Measurements from ENCODE around the gene TMEM91. TPM values are rescaled to one million over a fixed set of nuclear protein-coding genes. Genes with fewer than 3 reads are reported as not detected.

The TMEM91 gene
- total and polyA plus RNA-seq, 9 of the 15 experiments (the other 6 are each of a cell fraction or from before 2014, with no cell fraction given): 1.2 to 5.2 (median 2.7) TPM

DNA sequence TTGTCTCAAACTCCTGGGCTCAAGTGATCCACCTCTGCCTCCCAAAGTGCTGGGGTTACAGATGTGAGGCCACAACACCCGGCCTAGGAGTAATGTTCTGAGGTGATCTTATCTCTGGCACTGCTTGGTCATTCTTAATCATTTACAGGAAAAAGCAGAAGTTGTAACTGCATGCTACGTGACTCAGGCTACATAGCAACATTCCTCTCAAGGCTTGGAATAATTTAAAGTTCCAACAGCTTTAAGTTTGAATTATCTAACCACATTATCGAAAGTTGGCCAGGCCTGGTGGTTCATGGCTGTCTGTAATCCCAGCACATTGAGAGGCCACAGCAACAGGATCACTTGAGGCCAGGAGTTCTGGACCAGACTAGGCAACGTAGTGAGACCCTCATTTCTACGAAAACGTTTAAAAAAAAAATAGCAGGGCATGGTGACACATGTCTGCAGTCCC is 8.5 kb upstream of the TMEM91 start (continued):
- no peak for TF ChIP-seq ESRRA (IDR thresholded peaks at IDR 0.05; ENCODE audit: borderline replicate concordance, low read depth)
- peak; percentile 55 for TF ChIP-seq MAFK (IDR thresholded peaks at IDR 0.05; ENCODE audit: low read length)
- TF ChIP-seq ZNF764 (CRISPR knock-in tag; IDR thresholded peaks at IDR 0.05; ENCODE audit: low read depth): no peak
- TF ChIP-seq DACH1 (IDR thresholded peaks at IDR 0.05; ENCODE audit: partially characterized antibody): no peak
- TF ChIP-seq ZNF146 (CRISPR knock-in tag; IDR thresholded peaks at IDR 0.05; ENCODE audit: unreplicated experiment): no peak
- TF ChIP-seq MEF2D (tag; conservative IDR thresholded peaks at IDR 0.05; ENCODE audit: low read depth): 0 out of 2 replicates have a peak, but pooled peaks have one; percentile 18
- no peak for TF ChIP-seq HNRNPK (IDR thresholded peaks at IDR 0.05; ENCODE audit: low read depth, low read length, poor library complexity, severe bottlenecking)
- no peak for TF ChIP-seq ZBTB1 (CRISPR knock-in tag; IDR thresholded peaks at IDR 0.05; ENCODE audit: borderline replicate concordance, low read depth)
- TF ChIP-seq ZNF717 (CRISPR knock-in tag; IDR thresholded peaks at IDR 0.05): no peak
- TF ChIP-seq COPS2 (conservative IDR thresholded peaks at IDR 0.05): no peak
- TF ChIP-seq, protein P1, sequence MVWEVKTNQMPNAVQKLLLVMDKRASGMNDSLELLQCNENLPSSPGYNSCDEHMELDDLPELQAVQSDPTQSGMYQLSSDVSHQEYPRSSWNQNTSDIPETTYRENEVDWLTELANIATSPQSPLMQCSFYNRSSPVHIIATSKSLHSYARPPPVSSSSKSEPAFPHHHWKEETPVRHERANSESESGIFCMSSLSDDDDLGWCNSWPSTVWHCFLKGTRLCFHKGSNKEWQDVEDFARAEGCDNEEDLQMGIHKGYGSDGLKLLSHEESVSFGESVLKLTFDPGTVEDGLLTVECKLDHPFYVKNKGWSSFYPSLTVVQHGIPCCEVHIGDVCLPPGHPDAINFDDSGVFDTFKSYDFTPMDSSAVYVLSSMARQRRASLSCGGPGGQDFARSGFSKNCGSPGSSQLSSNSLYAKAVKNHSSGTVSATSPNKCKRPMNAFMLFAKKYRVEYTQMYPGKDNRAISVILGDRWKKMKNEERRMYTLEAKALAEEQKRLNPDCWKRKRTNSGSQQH (CRISPR knock-in tag; IDR thresholded peaks at IDR 0.05): no peak

DNA sequence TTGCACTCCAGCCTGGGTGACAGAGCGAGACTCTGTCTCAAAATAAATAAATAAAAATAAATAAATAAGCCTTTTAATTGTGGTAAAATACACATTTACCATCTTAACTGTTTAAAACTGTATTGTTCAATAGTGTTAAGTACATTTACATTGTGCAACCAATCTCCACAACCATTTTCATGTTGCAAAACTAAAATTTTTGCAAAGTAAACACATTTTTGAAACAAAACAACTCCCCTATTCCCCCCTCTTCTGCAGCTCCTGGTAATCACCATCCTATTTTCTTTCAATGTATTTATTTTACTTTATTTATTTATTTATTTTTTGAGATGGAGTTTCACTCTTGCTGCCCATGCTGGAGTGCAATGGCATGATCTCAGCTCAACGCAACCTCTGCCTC is 6.6 kb upstream of the TMEM91 start:
- intact Hi-C loops (cut with micrococcal nuclease): loop anchor here (10.0 kb wide), 1 partner anchor 65 kb away; the partner anchor contains the start of gene DMAC2
- BruUV-seq (replicated peaks): no TSS peak
- POLR2A ChIA-PET: no interaction called here
- 95% methylated on average over 2 of the region's 2 CpGs for WGBS (ENCODE audit: insufficient coverage, low coverage, missing lambda C conversion rate)
- TF ChIP-seq C11orf30 (IDR thresholded peaks at IDR 0.05; ENCODE audit: low read depth) (peak; percentile 59), ZNF316 (IDR thresholded peaks at IDR 0.05) (peak; percentile 63), CHCHD3 (CRISPR knock-in tag; IDR thresholded peaks at IDR 0.05) (no peak)
- TF ChIP-seq, protein P2, sequence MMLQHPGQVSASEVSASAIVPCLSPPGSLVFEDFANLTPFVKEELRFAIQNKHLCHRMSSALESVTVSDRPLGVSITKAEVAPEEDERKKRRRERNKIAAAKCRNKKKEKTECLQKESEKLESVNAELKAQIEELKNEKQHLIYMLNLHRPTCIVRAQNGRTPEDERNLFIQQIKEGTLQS (IDR thresholded peaks at IDR 0.05): no peak
- TF ChIP-seq, protein P2 (CRISPR knock-in tag; conservative IDR thresholded peaks at IDR 0.05): no peak
- TF ChIP-seq, protein P3, sequence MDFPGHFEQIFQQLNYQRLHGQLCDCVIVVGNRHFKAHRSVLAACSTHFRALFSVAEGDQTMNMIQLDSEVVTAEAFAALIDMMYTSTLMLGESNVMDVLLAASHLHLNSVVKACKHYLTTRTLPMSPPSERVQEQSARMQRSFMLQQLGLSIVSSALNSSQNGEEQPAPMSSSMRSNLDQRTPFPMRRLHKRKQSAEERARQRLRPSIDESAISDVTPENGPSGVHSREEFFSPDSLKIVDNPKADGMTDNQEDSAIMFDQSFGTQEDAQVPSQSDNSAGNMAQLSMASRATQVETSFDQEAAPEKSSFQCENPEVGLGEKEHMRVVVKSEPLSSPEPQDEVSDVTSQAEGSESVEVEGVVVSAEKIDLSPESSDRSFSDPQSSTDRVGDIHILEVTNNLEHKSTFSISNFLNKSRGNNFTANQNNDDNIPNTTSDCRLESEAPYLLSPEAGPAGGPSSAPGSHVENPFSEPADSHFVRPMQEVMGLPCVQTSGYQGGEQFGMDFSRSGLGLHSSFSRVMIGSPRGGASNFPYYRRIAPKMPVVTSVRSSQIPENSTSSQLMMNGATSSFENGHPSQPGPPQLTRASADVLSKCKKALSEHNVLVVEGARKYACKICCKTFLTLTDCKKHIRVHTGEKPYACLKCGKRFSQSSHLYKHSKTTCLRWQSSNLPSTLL (IDR thresholded peaks at IDR 0.05): no peak
- no peak overlapping the region for H3K9ac ChIP-seq (ENCODE audit: insufficient read depth in 1 of 2, low read depth in 2 of 2, low read length in 2 of 2)
- no peak overlapping the region for H3K4me2 ChIP-seq (ENCODE audit: insufficient read depth, low read length)
- H4K20me1 ChIP-seq (replicated peaks; ENCODE audit: control insufficient read depth, insufficient read depth, low read length): no peaks in the 10 kb centered on the region
- H3K9me3 ChIP-seq (replicated peaks; ENCODE audit: control insufficient read depth, insufficient read depth, low read depth, low read length): no peaks in the 10 kb centered on the region
- no peaks in the 10 kb centered on the region for H3K27me3 ChIP-seq (ENCODE audit: control insufficient read depth in 2 of 2, insufficient read depth in 2 of 2, low read length in 2 of 2)
- ATAC-seq (no peak), DNase-seq (ENCODE audit: extremely low read depth in 1 of 4, low spot score in 3 of 4) (no peak), FAIRE-seq (no peak)
- H3K27ac ChIP-seq (ENCODE audit: extremely low read depth, low read depth, low read length): no peak overlapping the region
- H3K79me2 ChIP-seq (ENCODE audit: control insufficient read depth, insufficient read depth, low read length): peaks cover 39% of the 10 kb centered on the region
- no peak overlapping the region for H3K4me3 ChIP-seq
- peaks cover 23 to 46% of the 10 kb centered on the region in 2 experiments for H3K4me1 ChIP-seq (replicated peaks in 1 of 2; ENCODE audit: control insufficient read depth in 2 of 2, insufficient read depth in 2 of 2, low read length in 2 of 2)
- no peak overlapping the region for H2AFZ ChIP-seq (ENCODE audit: low read depth, low read length)
- H3K9me1 ChIP-seq (ENCODE audit: control insufficient read depth, insufficient read depth, low read length): no peaks in the 10 kb centered on the region
- in situ Hi-C loops (cut with MboI): no loop called here
- CTCF ChIA-PET (ENCODE audit: low intra/inter-chr PET ratio): no interaction called here
- no peaks in the 10 kb centered on the region; the same call in 2 of the 3 replicates for H3K36me3 ChIP-seq (ENCODE audit: control insufficient read depth, insufficient read depth, low read length)

All from K562 (cell line).